GM19099 (cell line): ENCODE data around the gene CELF2.

Experiments
- POLR2A ChIP-seq: IDR thresholded peaks from 3 replicates; pipeline ENCODE4 v1.6.1; 2011; ENCODE audit warnings: low read depth; ENCODE audit not compliant: insufficient read length; ENCODE audit errors: extremely low read depth

The CELF2 gene

GRCh38 chr10:11207560-11207844, 189.8 kb downstream of the CELF2 start:
- TF ChIP-seq POLR2A: no peak

- TF ChIP-seq POLR2A: no peak
These were observed 190.6 kb downstream of the CELF2 start for GRCh38 chr10:11208243-11208642.

- no peak for TF ChIP-seq POLR2A
These were observed 191.5 kb downstream of the CELF2 start for GRCh38 chr10:11208908-11209829.

- TF ChIP-seq POLR2A: no peak
These were observed 192.1 kb downstream of the CELF2 start for GRCh38 chr10:11209830-11210181.

- TF ChIP-seq POLR2A: no peak
These were observed 192.7 kb downstream of the CELF2 start for GRCh38 chr10:11210211-11210922.

GRCh38 chr10:11212288-11213085, 194.8 kb downstream of the CELF2 start:
- no peak for TF ChIP-seq POLR2A

GRCh38 chr10:11213137-11213536, 195.5 kb downstream of the CELF2 start:
- no peak for TF ChIP-seq POLR2A

GRCh38 chr10:11214407-11214806, 196.7 kb downstream of the CELF2 start:
- TF ChIP-seq POLR2A: no peak

- no peak for TF ChIP-seq POLR2A
These were observed 197.8 kb downstream of the CELF2 start for GRCh38 chr10:11215471-11215870.

GRCh38 chr10:11217521-11217920, 199.8 kb downstream of the CELF2 start:
- TF ChIP-seq POLR2A: no peak

GRCh38 chr10:11218395-11218794, 200.7 kb downstream of the CELF2 start:
- no peak for TF ChIP-seq POLR2A

- TF ChIP-seq POLR2A: no peak
These were observed 201.8 kb downstream of the CELF2 start for GRCh38 chr10:11219431-11219830.

GRCh38 chr10:11223081-11223480, 205.4 kb downstream of the CELF2 start:
- no peak for TF ChIP-seq POLR2A

GRCh38 chr10:11223507-11224140, 206.0 kb downstream of the CELF2 start:
- TF ChIP-seq POLR2A: no peak

- TF ChIP-seq POLR2A: no peak
These were observed 206.6 kb downstream of the CELF2 start for GRCh38 chr10:11224321-11224720.

GRCh38 chr10:11224792-11225416, 207.2 kb downstream of the CELF2 start:
- TF ChIP-seq POLR2A: no peak
